ENCODE measurements around the gene PGAP6.

DNA sequence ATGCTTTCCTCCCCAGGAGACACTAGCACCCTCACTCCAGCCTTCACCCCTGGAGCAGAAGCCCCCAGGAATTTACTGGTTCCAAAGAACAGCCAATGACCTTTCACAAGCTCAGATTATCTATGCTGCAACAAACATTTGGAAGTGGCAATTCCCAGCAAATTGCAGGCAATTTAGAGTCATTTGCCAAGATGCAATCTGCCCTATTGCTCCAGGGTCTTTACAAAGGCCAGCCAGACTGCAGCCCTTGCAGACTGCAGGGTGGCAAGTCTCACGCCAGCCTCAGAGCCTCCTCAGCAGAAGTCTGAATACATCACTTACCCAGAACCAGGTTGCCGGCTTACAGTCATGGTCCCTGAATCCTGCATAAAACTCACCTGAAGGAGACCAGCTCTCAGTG, 51.0 kb downstream of the PGAP6 start:
- TF ChIP-seq PKNOX1 (IDR thresholded peaks at IDR 0.05), result no peak
- no peak for TF ChIP-seq BHLHE40 (IDR thresholded peaks at IDR 0.05; ENCODE audit: borderline replicate concordance)
- TF ChIP-seq FOXM1 (IDR thresholded peaks at IDR 0.05; ENCODE audit: borderline replicate concordance), result no peak
- TF ChIP-seq HDGF (IDR thresholded peaks at IDR 0.05; ENCODE audit: borderline replicate concordance), result no peak
